Panc1 (cell line): ENCODE measurements around the gene BUD31.

Experiments
- TCF7L2 ChIP-seq: IDR thresholded peaks from 2 replicates; pipeline ENCODE4 v1.6.1; 2011; ENCODE audit warnings: mild to moderate bottlenecking, low read depth, low read length, inconsistent platforms
- TF ChIP-seq, protein P1 (sequence below): fragments of 450-650 bp; IDR thresholded peaks from 2 replicates; pipeline ENCODE4 v1.5.1; 2017; ENCODE audit warnings: mild to moderate bottlenecking
- TF ChIP-seq, protein P2 (sequence below), 2 experiments: IDR thresholded peaks; 2 replicates each; pipeline ENCODE4 v1.6.1; 2011 to 2012; ENCODE audit warnings: low read depth in 2 of 2, control low read depth in 1 of 2, low read length in 1 of 2, mild to moderate bottlenecking in 1 of 2, moderate library complexity in 1 of 2; ENCODE audit not compliant: insufficient read depth in 1 of 2

DNA sequence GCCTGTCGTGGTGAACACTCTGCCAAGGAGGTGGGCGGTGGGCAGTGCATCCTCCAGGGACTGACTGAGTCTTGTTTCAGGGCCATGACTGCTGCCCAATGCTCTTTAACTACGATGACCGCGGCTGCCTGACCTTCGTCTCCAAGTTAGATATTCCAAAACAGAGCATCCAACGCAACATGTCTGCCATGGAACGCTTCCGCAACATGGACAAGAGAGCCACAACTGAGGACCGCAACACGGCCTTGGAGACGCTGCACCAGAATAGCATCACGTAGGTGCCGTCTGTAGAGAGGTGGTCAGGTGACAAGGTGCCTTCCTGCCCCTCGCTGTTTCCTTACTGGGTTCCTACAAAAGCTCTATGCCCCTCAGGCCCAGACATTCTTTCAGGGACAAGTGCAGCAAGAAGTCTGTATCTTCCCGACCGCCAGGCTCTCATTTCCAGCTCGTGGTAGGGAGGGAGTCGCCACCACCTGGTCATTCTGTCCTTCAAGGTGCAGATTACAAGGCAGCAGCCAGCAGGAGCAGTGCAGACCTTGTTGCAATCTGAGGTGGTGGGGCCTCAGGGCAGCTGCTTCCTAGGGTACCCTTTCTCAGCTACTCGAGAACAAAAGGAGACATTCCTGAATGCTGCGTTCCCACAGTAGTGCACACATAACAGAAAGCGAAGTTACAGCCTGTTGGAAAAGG lies 49.2 kb upstream of the BUD31 start:
- TF ChIP-seq, protein P1, sequence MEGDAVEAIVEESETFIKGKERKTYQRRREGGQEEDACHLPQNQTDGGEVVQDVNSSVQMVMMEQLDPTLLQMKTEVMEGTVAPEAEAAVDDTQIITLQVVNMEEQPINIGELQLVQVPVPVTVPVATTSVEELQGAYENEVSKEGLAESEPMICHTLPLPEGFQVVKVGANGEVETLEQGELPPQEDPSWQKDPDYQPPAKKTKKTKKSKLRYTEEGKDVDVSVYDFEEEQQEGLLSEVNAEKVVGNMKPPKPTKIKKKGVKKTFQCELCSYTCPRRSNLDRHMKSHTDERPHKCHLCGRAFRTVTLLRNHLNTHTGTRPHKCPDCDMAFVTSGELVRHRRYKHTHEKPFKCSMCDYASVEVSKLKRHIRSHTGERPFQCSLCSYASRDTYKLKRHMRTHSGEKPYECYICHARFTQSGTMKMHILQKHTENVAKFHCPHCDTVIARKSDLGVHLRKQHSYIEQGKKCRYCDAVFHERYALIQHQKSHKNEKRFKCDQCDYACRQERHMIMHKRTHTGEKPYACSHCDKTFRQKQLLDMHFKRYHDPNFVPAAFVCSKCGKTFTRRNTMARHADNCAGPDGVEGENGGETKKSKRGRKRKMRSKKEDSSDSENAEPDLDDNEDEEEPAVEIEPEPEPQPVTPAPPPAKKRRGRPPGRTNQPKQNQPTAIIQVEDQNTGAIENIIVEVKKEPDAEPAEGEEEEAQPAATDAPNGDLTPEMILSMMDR, result no peak
- TF ChIP-seq, protein P2, sequence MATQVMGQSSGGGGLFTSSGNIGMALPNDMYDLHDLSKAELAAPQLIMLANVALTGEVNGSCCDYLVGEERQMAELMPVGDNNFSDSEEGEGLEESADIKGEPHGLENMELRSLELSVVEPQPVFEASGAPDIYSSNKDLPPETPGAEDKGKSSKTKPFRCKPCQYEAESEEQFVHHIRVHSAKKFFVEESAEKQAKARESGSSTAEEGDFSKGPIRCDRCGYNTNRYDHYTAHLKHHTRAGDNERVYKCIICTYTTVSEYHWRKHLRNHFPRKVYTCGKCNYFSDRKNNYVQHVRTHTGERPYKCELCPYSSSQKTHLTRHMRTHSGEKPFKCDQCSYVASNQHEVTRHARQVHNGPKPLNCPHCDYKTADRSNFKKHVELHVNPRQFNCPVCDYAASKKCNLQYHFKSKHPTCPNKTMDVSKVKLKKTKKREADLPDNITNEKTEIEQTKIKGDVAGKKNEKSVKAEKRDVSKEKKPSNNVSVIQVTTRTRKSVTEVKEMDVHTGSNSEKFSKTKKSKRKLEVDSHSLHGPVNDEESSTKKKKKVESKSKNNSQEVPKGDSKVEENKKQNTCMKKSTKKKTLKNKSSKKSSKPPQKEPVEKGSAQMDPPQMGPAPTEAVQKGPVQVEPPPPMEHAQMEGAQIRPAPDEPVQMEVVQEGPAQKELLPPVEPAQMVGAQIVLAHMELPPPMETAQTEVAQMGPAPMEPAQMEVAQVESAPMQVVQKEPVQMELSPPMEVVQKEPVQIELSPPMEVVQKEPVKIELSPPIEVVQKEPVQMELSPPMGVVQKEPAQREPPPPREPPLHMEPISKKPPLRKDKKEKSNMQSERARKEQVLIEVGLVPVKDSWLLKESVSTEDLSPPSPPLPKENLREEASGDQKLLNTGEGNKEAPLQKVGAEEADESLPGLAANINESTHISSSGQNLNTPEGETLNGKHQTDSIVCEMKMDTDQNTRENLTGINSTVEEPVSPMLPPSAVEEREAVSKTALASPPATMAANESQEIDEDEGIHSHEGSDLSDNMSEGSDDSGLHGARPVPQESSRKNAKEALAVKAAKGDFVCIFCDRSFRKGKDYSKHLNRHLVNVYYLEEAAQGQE (IDR thresholded peaks at IDR 0.05; ENCODE audit: insufficient read depth in 1 of 2, low read depth in 2 of 2, low read length in 1 of 2), result no peak
- no peak for TF ChIP-seq TCF7L2
